Testis (tissue), 2 donors: ENCODE measurements around the gene SULT1B1.

Experiments
- CTCF ChIP-seq, 3 experiments: fragments of 450-650 bp in 2 of 3; fragments of 200-600 bp in 1 of 3; sonication (generic) in 1 of 3; IDR thresholded peaks; one replicate each; pipeline ENCODE4 v1.5.1; 2016 to 2019; ENCODE audit warnings: antibody characterized with exemption in 3 of 3, mild to moderate bottlenecking in 2 of 3, moderate library complexity in 1 of 3
- POLR2A ChIP-seq: fragments of 450-650 bp; IDR thresholded peaks from one replicate; pipeline ENCODE4 v1.6.1; 2017; ENCODE audit warnings: antibody characterized with exemption, mild to moderate bottlenecking, moderate library complexity

- TF ChIP-seq CTCF (IDR thresholded peaks at IDR 0.05) (no peak), POLR2A (no peak)
Measured at GRCh38 chr4:69727426-69727825, 33.0 kb downstream of the SULT1B1 start.
